ENCODE data around the gene CCDC175.

Gene CCDC175

GRCh38 chr14:59474172-59474571, 102.4 kb downstream of the CCDC175 start:
- Histone ChIP-seq H3K27ac (replicated peaks) (no peak overlapping the region), H3K4me3 (replicated peaks; ENCODE audit: insufficient read depth, low read length) (no peak overlapping the region), H3K27me3 (ENCODE audit: insufficient read depth, poor library complexity, severe bottlenecking) (no peaks in the 10 kb centered on the region)
- TF ChIP-seq SPI1 (IDR thresholded peaks at IDR 0.05; ENCODE audit: borderline replicate concordance, low read depth) (no peak), GABPA (IDR thresholded peaks at IDR 0.05; ENCODE audit: low read depth) (no peak), POLR2AphosphoS5 (IDR thresholded peaks at IDR 0.05; ENCODE audit: low read depth) (no peak), CTCF (IDR thresholded peaks at IDR 0.05; ENCODE audit: insufficient read depth, low read length) (no peak), REST (IDR thresholded peaks at IDR 0.05; ENCODE audit: insufficient replicate concordance, low read depth) (no peak)
- DNase-seq (ENCODE audit: low read depth in 1 of 2, low spot score in 1 of 2): no peak

- TF ChIP-seq SPI1 (IDR thresholded peaks at IDR 0.05; ENCODE audit: borderline replicate concordance, low read depth) (no peak), POLR2AphosphoS5 (IDR thresholded peaks at IDR 0.05; ENCODE audit: low read depth) (no peak), CTCF (IDR thresholded peaks at IDR 0.05; ENCODE audit: insufficient read depth, low read length) (no peak), REST (IDR thresholded peaks at IDR 0.05; ENCODE audit: insufficient replicate concordance, low read depth) (no peak), GABPA (IDR thresholded peaks at IDR 0.05; ENCODE audit: low read depth) (no peak)
- Histone ChIP-seq H3K27me3 (ENCODE audit: insufficient read depth, poor library complexity, severe bottlenecking) (no peaks in the 10 kb centered on the region), H3K27ac (replicated peaks) (no peak within 1 kb of the TSS), H3K4me3 (replicated peaks; ENCODE audit: insufficient read depth, low read length) (peak within 1 kb of the TSS; percentile 28)
- DNase-seq (ENCODE audit: low read depth in 1 of 2, low spot score in 1 of 2): no peak
These were observed 111.1 kb downstream of the CCDC175 start, which contains the start of gene GPR135 for GRCh38 chr14:59465316-59466135. TSS of gene GPR135 (minus strand) at chr14:59465380. CDS start at chr14:59465226, 154 bp downstream.

GRCh38 chr14:59464486-59465315, 111.9 kb downstream of the CCDC175 start:
- no peak for DNase-seq (ENCODE audit: low read depth in 1 of 2, low spot score in 1 of 2)
- Histone ChIP-seq H3K27ac (replicated peaks) (no peak overlapping the region), H3K4me3 (replicated peaks; ENCODE audit: insufficient read depth, low read length) (peak overlapping the region; percentile 28), H3K27me3 (ENCODE audit: insufficient read depth, poor library complexity, severe bottlenecking) (no peaks in the 10 kb centered on the region)
- peak; percentile 48 for TF ChIP-seq REST (IDR thresholded peaks at IDR 0.05; ENCODE audit: insufficient replicate concordance, low read depth)
- TF ChIP-seq POLR2AphosphoS5 (IDR thresholded peaks at IDR 0.05; ENCODE audit: low read depth): no peak
- no peak for TF ChIP-seq CTCF (IDR thresholded peaks at IDR 0.05; ENCODE audit: insufficient read depth, low read length)
- TF ChIP-seq SPI1 (IDR thresholded peaks at IDR 0.05; ENCODE audit: borderline replicate concordance, low read depth): no peak
- no peak for TF ChIP-seq GABPA (IDR thresholded peaks at IDR 0.05; ENCODE audit: low read depth)

All from HL-60 (cell line).